ENCODE measurements around the gene ST6GALNAC2.
"Not testable (repeated sequence)": the region's sequence is repeated elsewhere in the genome, so short reads cannot be mapped to it uniquely, and the experiment has no call there.

Gene ST6GALNAC2

DNA sequence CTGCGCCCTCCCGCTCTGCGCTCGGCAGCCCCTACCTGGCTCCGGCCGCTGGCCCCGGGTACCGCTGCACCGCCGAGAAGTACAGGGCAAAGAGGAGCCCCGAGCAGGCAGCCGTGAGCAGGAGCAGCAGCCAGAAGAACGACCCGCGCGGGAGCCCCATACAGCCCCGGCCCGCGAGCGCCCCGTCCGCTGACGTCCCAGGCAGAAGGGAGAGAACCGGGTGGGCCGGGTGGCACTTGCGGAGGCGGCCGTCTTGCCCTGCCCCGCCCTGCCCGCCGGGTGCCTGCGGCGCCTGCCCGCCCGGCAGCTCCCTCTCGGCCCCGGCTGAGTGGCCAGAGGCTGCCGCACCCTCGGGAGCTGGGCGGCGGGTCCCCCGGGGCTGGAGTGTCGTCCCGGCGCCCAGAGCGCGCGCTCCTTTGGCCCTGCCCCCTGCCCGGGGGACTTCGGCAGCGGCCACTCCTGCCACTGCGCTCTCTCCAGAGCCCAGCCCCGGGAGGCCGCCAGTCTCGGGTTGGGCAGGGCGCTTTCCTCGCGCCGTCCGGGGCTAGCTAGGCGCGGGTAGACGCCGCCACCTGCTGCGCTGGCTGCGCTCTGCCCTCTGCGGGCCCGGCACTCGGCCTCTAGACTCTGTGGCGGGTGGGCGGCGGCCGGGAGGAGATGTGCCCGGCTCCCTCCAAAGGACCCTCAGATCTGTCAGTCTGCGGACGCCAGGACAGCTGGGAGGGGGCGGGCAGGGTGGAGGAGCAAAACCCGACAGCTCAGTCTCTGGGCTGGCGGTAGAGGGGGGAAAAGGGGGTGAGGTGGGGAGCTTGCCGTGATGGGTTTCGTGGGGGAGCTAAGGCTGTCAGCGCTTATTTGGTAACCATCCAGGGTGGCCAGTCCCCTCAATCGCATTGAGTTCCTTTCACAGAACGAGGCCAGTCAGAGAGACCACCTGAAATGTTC is at the start of gene ST6GALNAC2:
Gene ST6GALNAC2, minus strand, starts transcription at position 212 of the 945 bp plus-strand sequence. Its CDS starts 52 bp downstream, at position 160.
- peak; percentile 25 to 28 for DNase-seq (ENCODE audit: low read depth in 2 of 2)

DNA sequence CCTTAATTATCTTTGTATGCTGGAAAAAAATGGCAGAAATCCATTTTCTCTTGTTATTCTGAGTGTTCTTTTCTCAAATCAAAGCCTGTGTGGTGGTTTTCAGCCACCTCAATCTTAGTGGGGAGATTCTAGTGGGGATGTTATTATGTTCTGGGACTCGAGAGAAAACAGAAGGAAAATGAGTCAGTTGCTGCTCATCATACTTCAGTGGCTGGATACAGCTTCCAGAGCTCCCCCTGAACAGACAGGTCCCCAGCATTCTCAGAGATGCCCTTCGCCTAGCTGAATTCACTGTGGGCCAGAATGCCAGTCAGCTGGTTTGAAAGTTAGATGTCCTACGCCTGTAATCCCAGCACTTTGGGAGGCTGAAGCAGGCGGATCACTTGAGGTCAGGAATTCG is 49.4 kb upstream of the ST6GALNAC2 start:
- no peak for DNase-seq (ENCODE audit: low read depth in 2 of 2)

DNA sequence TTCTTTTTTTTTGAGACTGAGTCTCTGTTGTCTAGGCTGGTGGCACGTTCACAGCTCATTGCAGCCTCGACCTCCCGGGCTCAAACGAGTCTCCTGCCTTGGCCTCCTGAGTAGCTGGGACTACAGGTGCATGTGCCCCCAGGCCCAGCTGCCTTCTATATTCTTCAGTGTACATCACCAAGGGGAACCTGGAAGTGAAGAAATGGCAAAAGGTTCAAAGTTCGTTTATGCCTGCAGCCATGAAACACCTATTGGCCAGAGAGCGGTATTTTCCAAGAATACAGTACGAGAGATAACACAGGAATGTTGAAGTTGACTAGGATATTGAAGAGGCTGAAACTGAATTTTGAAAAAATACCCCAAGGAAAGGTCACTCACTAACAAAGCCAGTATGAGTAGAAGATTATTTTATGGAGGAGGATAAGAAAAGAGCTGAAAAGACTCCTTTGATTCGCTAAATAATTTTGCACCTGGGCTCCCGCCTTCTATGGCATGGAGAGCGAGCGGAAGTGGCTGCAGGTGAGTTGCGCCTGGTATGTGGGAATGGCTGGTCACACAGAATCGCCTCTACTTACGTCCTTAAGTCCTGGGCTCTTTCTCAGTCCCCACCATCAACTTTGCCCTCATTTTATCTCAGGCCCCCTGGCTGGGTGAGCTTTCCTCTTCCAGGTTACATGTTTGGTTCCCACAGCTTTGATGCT is 48.1 kb upstream of the ST6GALNAC2 start:
- DNase-seq (ENCODE audit: low read depth in 2 of 2) = no peak

DNA sequence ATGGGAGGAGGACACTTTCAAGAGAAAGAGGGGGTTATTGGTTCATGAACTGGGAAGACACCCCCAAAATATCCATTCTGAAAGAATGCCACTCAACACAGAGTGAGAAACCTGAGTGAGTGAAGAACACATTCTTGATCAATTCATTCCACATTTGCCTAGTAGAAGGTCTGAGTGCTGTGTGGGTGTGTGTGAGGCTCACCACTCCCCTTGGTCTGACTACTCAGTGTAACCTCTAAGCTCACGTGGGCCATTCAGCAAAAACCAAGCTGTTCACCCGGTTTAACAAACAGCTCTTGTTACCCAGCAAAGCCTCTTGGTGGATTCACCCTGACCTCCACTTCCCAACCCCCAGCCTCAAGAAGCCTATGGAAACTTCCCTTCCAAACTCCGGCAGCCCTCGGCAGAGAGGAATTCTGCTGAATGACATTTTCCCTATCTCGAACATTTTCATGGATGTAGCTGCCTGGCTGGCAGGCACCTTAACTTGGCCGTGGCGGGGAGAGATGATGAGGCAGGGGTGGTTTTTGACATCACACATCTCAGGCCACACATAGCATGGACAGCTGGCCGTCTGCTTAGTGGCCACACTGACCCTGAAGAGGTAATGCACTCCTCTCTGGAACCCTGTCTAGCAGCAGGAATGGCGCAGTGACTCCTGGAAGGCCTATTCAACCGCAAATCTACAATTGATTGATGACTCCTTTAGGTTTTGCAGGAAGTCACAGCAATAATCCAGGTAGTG is 46.3 kb upstream of the ST6GALNAC2 start:
- peak in 1 of 2 donors; percentile 6 for DNase-seq (ENCODE audit: low read depth in 2 of 2)

DNA sequence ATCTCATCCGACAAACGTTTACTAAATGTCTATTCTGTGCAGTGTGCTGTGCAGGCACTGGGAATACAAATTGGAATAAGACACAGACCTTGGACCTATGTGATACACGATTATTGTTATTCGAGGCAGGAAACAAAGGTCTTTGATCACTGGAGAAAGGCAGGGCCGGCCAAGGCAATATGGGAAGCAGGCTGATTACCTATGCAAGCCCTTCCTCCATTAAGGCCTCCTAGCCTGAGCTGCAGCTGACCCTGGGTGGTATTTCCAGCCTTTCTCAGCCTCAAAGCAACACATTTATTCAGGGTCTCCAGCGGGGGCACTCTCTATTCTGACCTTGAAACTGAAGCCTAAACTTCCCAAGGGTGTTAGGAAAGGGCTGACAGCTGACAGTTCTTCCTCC is 44.5 kb upstream of the ST6GALNAC2 start:
- DNase-seq (ENCODE audit: low read depth in 2 of 2) = no peak

DNA sequence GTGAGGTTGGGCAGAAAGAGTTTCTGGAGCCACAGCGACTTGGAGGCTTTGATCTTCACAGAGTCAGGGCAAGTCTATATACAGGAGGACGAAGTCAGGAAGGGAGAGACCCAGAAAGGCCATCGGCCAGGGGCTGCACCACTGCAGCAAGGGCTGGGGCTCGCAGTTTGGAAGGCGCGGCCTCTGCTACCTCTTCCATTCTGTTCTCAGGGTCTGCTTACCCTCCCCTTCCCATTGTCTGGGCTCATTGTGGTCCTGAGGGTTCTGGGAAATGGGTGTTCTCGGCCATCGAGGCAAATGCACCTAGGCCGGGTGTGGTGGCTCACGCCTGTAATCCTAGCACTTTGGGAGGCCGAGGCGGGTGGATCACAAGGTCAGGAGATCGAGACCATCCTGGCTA is 41.9 kb upstream of the ST6GALNAC2 start:
- DNase-seq (ENCODE audit: low read depth in 2 of 2) = no peak

DNA sequence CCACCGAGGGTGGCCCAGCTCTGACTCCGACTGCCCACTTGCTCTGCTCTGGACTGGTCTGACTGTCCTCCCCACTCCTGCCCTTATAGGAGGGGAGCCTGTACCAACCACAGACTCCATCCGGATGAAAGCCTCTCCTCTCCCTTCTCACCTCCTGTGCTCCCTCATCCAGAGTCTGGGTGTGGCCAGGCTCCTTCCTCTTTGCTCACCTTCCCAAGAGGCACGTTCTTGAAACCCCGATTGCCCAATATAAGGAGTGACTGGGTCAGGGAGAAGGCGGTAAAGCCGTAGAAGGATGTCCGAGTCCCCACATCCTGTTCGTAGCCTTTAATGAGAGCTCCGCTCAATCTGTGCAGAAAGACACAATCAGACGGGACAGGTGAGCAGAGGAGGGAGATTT is 40.8 kb upstream of the ST6GALNAC2 start:
- DNase-seq (ENCODE audit: low read depth in 2 of 2) = no peak

DNA sequence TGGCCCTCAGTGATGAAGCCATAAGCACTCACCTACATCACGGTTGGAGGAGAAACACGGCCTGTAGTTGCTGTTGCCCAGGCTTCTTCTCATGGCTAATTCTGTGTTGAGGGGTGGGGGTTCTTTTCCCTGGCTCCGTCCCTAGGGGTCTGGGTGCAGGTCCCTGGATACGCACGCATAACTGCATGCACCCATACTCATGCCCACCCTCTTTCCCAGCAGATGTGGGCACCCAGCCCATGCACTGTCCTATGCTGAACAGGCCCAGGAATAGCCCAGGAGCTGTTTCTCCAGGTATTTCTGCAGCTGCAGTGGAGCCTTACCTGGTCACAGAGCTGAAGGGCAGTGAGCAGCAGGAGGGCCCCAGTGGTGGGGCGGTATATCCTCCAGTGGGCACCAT is 39.8 kb upstream of the ST6GALNAC2 start:
- DNase-seq (ENCODE audit: low read depth in 2 of 2) = no peak

DNA sequence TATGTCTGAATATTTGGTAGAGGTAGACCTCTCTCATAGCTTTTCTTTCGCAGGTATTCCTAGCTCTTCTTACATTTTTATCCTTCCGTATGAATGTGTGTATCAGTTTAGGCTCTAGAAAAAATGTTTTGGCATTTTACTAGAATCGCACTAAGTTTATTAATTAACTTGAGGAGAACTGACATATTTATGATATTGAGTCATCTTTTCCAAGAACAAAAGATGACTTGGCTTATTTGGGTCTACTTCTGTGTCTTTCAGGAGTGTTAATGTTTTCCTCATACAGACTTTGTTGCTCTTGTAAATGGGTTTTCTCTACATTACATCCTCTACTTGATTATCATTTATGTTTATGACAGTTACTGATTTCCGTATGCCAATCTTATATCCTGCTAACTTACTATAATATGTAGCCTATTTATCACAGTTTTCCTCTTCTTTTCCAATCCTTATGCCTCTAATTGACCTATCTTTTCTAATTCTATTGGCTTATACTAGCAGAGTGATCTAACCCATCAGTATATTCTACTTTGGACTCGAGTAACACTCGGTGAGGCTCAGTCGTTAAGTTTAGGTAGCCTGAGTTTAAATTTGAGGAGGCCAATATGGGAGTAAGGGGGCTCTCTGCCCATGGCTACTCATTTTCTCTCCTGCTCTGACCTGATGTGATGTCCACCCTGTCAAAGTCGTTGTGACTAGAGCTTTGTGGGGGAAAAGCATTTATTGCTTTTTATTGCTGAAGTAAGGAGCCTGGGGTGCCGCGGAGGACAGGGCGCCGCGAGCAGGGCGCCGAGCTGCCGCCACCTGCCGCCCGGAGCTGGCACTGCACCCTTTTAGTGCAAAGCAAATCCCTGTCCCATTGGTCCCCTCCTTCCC is 37.8 kb upstream of the ST6GALNAC2 start:
- peak; percentile 59 to 69 for DNase-seq (ENCODE audit: low read depth in 2 of 2)

DNA sequence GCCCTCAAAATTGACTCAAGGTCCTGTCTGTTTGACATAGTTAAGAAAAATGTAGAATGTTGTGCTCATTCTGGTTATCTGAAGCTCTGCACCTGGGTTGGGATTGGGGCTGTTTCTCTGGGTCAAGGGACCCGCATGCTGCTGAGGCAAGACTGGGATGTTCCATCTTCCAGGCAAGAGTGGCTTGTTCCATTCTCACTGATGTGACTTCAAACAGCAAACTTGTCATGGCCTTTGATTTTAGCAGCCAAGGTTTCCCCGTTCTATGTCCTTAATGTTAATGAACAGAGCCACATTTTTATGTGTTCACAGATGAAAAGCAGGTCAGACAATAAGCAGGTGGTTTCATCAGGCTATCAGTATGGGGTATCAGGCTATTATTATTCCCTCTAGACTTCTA is 32.2 kb upstream of the ST6GALNAC2 start:
- DNase-seq (ENCODE audit: low read depth in 2 of 2) = no peak

DNA sequence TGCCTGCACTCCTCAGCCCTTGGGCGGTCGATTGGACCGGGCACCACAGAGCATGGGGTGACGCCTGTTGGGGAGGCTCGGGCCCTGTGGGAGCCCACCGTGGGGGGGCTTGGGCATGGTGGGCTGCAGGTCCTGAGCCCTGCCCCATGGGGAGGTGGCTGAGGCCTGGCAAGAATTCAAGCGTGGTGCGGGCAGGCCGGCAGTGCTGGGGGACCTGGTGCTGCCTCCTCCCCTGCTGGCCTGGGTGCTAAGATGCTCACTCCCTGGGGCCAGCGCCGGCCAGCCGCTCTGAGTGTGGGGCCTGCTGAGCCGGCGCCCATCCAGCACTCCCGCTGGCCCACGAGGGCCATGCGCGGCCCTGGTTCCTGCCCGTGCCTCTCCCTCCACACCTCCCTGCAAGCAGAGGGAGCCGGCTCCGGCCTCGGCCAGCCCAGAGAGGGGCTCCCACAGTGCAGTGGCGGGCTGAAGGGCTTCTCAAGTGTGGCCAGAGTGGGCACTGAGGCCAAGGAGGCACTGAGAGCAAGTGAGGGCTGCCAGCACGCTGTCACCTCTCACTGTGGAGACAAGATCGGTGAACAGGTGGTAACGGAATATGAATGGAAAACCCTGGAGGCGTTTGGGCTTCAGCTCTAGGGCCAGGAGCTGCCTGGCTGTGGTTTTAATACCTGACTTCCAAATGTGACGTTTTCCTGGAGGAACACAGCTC is 29.4 kb upstream of the ST6GALNAC2 start:
- DNase-seq (ENCODE audit: low read depth in 2 of 2) = no peak

DNA sequence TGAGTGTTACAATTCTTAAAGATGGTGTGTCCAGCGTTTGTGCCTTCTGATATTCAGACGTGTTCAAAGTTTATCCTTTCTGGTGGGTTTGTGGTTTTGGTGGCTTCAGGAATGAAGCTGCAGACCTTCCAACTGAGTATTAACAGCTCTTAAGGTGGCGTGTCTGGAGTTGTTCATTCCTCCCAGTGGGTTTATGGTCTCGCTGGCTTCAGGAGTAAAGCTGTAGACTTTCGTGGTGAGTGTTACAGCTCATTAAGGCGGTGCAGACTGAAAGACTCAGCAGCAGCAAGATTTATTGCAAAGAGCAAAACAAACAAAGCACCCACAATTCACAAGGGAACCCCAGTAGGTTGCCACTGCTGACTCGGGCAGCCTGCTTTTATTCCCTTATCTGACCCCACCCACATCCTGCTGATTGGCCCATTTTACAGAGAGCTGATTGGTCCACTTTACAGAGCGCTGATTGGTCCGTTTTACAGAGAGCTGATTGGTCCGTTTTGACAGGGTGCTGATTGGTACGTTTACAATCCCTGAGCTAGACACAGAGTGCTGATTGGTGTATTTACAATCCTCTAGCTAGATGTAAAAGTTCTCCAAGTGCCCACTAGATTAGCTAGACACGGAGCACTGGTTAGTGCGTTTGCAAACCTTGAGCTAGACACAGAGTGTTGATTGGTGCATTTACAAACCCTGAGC is 28.6 kb upstream of the ST6GALNAC2 start:
- DNase-seq (ENCODE audit: low read depth in 2 of 2) = not testable (repeated sequence)

DNA sequence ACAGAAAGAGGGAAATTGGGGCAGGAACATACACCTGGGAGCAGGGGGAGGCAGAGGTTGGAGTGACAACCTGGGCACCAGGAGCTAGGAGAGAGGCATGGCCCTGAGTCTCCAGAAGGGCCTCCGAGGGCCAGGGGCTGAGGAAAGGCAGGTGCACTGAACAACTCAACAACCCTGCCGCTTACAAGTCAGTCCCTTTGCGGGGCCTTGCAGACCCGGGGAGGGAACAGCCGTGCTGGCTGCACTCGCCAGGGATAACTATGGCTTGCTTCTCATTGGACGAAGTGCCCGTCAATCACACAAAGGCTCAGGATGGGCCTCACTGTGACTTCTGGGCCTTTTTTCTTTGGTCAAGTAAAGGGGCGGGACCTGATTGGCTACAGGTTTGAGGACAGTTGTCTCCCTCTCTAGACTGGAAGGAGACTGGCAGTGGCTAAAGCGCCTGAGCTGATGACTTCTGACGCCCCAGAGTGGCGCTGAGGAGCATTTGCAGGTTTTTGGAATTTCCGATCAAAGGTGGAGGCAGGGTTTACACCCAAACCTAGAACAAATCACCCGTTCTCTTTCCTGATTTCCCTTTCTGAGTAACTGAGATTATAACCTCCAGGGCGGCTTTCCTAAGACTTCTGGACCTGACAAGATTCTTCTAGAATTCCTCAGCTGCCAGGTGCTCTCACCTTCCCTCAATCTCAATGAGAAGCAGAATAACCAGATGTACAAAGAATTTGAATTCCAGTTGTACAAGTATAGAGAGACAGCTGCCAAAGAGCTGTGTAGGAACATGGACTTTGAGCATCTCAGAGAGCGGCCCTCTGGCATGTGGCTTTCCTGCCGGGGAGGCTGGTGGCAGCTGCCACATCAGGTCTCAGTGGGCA is 27.6 kb upstream of the ST6GALNAC2 start:
- no peak for DNase-seq (ENCODE audit: low read depth in 2 of 2)

DNA sequence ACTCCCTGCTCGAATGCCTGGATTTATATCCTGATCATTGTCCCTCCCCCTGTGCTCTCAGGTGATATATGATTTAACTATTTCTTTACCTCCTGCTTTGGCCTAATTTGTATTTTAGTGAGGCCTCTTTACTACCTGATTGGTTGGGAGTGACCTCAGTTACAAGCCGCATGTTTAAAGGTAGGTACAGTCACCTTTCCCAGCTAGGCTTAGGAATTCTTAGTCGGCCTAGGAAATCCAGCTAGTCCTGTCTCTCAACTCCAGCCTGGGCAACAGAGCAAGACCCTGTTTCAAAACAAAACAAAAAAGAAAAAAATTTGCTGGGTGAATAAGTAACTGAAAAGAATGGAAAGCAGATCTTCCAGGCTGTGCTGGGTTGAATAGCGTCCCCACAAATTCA is 26.8 kb upstream of the ST6GALNAC2 start:
- DNase-seq (ENCODE audit: low read depth in 2 of 2) = no peak

DNA sequence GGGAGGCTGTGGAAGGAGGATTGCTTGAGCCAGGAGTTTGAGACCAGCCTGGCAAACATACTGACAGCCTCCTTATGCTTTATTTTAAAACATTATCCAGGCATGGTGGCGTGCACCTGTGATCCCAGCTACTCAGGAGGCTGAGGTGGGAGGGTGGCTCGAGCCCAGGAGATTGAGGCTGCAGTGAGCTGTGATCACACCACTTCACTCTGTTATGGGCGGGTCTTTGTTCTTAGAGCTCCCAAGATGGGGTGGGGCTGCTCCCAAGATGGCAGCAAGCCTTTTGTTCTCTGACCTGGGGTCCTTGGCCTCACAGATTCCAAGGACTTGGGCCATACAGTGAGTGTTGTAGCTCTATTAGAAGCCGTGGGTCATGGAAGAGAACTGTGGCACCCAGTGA is 26.1 kb upstream of the ST6GALNAC2 start:
- no peak for DNase-seq (ENCODE audit: low read depth in 2 of 2)

DNA sequence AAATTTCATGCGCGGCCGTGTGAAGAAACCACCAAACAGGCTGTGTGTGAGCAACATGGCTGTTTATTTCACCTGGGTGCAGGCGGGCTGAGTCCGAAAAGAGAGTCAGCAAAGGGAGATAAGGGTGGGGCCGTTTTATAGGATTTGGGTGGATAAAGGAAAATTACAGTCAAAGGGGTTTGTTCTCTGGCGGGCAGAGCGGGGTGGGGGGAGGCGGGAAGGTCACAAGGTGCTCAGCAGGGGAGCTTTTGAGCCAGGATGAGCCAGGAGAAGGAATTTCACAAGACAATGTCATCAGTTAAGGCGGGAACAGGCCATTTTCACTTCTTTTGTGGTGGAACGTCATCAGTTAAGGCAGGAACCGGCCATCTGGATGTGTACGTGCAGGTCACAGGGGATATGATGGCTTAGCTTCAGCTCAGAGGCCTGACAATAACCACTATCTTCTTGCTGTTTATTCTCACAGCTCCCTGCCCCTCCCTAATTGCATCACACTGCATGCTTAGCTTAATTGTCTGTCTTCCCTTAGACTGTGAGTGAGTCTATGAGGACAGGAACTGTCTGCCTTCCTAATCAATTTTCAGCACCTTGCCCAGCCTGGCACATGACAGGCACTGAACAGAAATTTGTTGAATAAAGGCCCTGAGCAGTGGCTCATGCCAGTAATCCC is 25.6 kb upstream of the ST6GALNAC2 start:
- DNase-seq (ENCODE audit: low read depth in 2 of 2) = not testable (repeated sequence)

DNA sequence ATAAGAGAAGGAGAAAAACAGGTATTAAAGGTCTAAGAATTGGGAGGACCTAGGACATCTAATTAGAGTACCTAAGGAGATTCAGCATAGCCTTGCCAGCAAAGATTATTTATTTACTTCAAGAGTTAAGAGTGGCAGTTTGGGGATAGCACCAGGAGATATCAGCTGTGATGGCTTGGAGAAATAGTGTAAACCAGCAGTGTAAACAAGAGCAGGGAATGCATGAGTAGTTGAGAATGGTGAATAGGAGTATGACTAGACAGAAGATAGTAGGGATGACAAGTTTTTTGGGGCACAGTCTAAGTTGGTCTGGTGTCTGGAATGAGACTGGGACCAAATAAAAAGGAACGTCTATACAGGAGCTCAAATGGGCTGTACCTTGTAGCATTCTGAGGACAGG is 21.0 kb upstream of the ST6GALNAC2 start:
- DNase-seq (ENCODE audit: low read depth in 2 of 2) = not testable (repeated sequence)

DNA sequence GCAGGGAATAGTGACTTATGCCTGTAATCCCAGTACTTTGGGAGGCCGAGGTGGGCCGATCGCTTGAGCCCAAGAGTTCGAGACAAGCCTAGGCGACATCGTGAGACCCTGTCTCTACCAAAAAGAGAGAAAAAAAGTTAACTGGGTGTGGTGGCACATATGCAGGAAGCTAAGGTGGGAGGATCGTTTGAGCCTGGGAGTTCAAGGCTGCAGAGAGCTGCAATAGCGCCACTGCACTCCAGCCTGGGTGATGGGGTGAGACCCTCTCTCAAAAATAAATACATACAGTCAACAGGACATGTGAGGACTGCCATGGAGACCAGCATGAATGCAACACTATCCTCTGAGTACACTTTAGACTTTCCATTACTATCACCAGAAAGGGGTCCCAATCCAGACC is 15.4 kb upstream of the ST6GALNAC2 start:
- no peak for DNase-seq (ENCODE audit: low read depth in 2 of 2)

All from stimulated activated CD8-positive, alpha-beta memory T cell treated with anti-CD3 and anti-CD28 coated beads, Interleukin-2, amount 100 ng/mL, for 48 hours (primary cell).